Adipose tissue (tissue), 3 donors: ENCODE data around the gene CCDC169. TPM values are rescaled to one million over a fixed set of nuclear protein-coding genes. Genes with fewer than 3 reads are reported as not detected.
"Not testable (repeated sequence)": the region's sequence is repeated elsewhere in the genome, so short reads cannot be mapped to it uniquely, and the experiment has no call there.

Experiments
- H3K27ac ChIP-seq: one replicate; pipeline ENCODE4 v1.5.1; 2013; ENCODE audit warnings: low read depth, low read length
- WGBS, 3 donors: extraction: QIAGEN DNeasy Blood & Tissue Kit; methylation state at CpG; one replicate each; pipeline ENCODE4 v1.1.7; 2013; 5-methylcytosine and 5-hydroxymethylcytosine counted together
- polyA plus RNA-seq, 3 donors: library from polyadenylated mRNA; stranded (reverse); fragments of 200-250 nt; gene quantifications; one replicate each; pipeline ENCODE4 v1.2.3, GENCODE V29; 2013
- donor health status: healthy with polysubstance abuse.
- donor health status: Bipolar disorder and iron deficiency.
- donor health status: healthy.

The CCDC169 gene
- under 1 TPM; 0.21 to 0.79 (median 0.24) TPM for polyA plus RNA-seq

- 1 to 3% (median 1%) methylated on average over 53 of the region's 53 CpGs for WGBS, 3 donors
- H3K27ac ChIP-seq, result no peak within 1 kb of the TSS
These were observed at the start of gene CCDC169 for GRCh38 chr13:36297366-36298338. CCDC169 (minus strand) TSS chr13:36297814; CDS start chr13:36297719, 95 bp downstream.

DNA sequence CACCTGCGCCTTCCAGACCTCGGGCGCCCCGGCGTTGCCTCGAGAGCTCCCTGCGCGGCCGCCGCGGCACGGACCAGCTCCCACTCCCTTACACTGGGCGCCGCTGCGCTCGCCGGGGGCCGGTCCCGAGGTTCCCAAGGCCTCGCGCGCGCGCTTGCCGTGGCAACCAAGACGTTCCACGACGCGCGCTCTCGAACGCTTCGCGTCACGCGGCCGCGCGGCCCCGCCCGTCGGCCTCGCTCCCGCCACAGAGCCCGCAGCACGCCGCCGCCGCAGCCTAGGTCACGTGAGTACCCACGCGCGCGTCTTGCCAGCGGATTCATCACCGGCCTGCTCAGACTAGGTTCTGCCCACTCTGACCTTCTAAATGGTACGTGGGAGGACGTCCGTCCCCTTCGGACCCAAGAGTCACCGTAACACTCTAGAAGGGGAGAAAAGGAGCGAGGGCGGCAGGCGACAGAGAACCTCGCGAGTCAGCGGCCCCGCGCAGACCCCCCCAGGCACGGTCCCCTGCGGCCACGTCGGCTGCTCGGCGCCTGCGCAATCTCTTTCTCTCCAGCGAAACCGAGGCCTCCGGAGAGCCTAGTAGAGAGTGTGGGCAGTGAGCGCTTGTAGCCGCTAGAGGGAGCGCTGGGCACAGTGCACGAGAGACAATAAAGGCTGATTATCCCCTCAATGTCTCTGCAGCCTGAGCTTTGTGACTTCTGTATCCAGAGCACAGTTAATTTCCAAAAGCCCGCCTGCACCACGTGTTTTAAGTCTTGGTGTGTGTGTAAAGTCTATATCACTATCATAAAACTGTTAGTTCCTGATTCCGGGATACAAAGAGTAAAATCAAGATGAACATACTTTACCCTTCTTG, 48.8 kb upstream of the CCDC169 start, which contains the start of gene SPART:
SPART (minus strand) TSS at position 173 of the 862 bp plus-strand sequence. CDS start 10,564 bp downstream, outside the sequence.
- 0 to 1% (median 0%) methylated on average over 50 to 86 of the region's 86 CpGs for WGBS, 3 donors

GRCh38 chr13:36345438-36346221, 48.0 kb upstream of the CCDC169 start:
- peak overlapping the region; percentile 97 for H3K27ac ChIP-seq
- 1 to 4% (median 1%) methylated on average over 48 to 50 of the region's 50 CpGs for WGBS, 3 donors

More for the DNA sequence above, 48.8 kb upstream of the CCDC169 start, which contains the start of gene SPART:
- H3K27ac ChIP-seq, result peak within 1 kb of the TSS; percentile 97

DNA sequence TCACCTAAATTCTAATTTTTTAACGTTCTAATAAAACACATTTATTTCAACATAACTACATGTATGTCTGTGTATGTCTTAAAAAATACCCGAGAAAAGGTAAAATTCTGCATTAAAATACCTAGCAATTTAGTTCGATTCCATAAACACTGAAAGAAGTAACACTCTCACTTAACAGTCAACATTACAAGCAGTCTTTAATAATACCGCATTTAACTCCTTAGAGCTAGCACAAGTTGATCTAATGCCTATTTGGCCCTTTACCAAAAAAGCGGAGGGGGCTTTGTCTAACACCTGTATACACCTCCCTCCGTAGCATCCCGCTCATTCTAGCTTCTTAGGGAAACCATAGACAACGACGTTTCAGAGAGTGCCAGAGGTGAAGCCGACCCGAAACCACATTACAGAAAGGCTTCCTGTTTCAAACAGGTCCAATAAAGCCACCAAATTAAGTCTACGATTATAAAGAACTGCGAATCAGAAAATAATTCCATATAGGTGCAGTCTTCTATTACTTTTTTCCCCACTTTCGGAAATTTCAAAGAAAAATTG, 47.3 kb upstream of the CCDC169 start:
- 6 to 39% (median 9%) methylated on average over 14 of the region's 14 CpGs for WGBS, 3 donors
- H3K27ac ChIP-seq, result no peak overlapping the region

- H3K27ac ChIP-seq, result no peak overlapping the region
- WGBS, 3 donors, result 57 to 80% (median 64%) methylated on average over 6 of the region's 6 CpGs
These were observed 46.6 kb upstream of the CCDC169 start for GRCh38 chr13:36344173-36344572.

DNA sequence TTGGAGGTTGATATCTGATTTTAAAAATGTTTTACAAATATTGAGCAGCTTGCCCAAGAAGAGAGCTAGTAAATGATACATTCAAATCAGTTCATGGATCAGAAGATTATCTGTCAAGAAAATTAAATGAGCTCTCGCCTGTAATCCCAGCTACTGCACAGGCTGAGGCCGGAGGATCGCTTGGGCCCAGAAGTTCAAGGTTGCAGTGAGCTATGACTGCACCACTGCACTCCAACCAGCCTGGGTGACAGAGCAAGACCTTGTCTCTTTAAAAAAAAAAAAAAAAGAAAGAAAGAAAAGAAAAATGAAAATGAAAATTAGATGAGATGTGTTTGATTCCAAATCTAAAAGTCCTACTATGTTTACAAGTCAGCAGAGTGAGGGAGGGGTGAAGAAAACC, 46.2 kb upstream of the CCDC169 start:
- WGBS, 3 donors, result 74 to 93% (median 88%) methylated on average over 3 of the region's 3 CpGs
- no peak overlapping the region for H3K27ac ChIP-seq

DNA sequence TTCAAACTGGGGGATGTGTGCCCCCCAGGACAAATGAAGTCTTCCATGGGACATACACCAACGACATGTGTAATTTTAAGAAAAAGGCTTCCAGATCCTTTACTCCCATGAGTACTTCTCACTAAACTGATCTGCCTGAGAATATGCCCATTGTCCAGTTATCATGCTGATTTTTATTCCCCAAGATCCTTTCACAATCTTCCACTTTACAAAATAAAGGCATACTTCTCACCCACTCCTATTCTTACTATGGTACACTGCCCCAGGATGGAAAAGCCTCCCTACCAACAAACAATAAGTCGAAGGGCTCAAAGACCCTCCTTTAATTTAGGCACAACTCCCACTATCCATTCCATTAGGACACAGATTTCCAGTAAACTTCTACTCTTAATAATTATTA, 45.1 kb upstream of the CCDC169 start:
- 81 to 89% (median 87%) methylated on average over 2 of the region's 2 CpGs for WGBS, 3 donors
- H3K27ac ChIP-seq, result no peak overlapping the region

DNA sequence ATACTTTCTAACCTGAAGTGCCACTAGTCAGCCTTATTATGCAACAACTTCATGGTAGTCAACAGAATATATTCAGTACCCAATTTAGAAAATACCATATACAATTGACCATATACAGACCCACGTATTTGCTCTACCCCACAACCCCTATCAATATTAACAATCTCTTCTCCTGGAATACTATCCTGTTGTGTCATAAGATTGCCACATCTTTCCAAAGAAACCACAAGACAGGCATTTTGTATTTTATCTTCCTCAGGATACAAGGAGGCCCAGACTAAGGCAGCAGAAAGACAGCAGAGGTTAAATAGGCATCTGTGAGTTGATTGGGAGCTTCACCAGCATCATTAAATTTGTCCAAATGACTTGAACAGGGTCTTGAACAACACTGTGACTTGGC, 44.1 kb upstream of the CCDC169 start:
- H3K27ac ChIP-seq, result no peak overlapping the region
- 60 to 76% (median 69%) methylated on average over 1 of the region's 1 CpG for WGBS, 3 donors

- no peak overlapping the region for H3K27ac ChIP-seq
- WGBS, 3 donors, result 87 to 94% (median 93%) methylated on average over 4 of the region's 4 CpGs
These were observed 42.1 kb upstream of the CCDC169 start for GRCh38 chr13:36339600-36340155.

- 79 to 87% (median 82%) methylated on average over 3 of the region's 3 CpGs for WGBS, 3 donors
- H3K27ac ChIP-seq, result no peak overlapping the region
These were observed 40.5 kb upstream of the CCDC169 start for GRCh38 chr13:36337938-36338641.

DNA sequence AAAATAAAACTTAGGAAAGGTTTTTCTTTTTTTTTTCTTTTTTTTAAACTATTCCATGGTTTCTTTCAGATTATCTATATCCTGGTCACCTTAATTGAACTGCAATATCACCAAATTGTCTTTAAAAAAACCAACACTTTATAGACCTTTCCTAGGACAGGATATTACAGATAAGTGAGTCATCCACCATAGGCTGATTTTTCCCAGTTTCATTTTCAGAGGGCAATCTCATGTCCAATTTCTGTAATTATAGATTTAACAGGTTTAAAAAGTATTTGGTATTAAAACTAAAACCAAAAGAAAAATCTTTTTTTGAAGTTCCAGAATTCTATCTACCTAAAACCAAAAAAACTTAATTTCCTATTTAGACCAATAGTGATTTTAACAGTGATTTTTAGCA, 35.4 kb upstream of the CCDC169 start:
- no peak overlapping the region for H3K27ac ChIP-seq

- not testable (repeated sequence) for H3K27ac ChIP-seq
These were observed 34.6 kb upstream of the CCDC169 start for GRCh38 chr13:36332255-36332654.

DNA sequence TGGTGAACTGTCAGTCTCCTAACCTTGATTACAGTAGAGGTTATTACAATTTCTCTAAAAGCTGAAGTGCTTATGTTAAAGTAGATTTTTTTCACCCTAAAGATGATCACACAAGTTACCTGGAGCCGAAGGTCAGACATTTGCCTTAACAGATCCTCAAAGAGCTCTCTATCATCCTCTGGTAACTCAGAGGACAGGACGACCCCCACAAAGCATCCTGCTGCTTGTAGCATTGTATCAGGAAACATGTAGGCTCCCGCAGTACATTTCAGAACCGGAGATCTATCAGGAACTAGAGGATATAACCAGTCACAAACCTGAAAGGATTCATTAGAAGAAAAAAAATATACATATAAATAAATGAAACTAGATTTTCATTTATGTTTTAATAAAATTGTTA, 33.7 kb upstream of the CCDC169 start:
- H3K27ac ChIP-seq, result no peak overlapping the region
- whole genome bisulfite sequencing, 3 donors, result 80 to 86% (median 84%) methylated on average over 4 of the region's 4 CpGs

DNA sequence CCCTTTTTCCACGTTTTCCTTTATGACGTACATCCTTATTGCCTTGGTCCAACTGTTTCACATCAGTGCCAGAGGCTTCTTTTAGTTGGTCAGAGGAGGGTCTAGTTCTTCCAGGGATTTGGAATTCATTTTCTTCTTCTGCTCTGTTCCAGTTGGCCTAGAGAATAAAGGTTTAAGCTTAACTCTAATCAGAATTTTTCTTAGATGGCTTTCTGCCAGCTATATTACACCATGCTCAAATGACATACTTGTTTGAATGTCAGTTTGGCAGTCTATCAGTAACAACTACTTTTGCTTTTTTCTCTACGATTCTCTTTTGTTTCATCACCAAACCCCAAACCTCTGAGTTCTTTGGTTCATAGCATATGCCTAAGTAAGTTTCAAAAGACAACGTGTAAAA, 31.7 kb upstream of the CCDC169 start:
- 56 to 78% (median 60%) methylated on average over 4 of the region's 4 CpGs for WGBS, 3 donors
- no peak overlapping the region for H3K27ac ChIP-seq

DNA sequence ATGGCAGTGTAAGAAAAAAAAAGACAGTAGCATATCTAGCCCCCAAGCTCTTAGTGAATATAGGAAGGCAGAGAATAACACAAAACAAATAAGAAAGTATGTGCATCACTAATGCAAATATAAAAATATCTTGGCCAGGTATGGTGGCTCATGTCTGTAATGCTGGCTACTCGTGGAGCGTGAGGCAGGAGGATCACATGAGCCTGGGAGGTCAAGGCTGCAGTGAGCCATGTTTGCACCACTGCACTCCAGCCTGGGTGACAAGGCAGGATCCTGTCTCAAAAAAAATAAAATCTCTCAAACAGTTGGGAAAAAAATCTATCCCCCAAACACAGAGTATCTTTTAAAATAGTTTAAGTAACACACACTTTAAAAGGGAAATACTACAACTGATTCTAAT, 31.2 kb upstream of the CCDC169 start:
- WGBS, 3 donors, result 80 to 85% (median 84%) methylated on average over 2 of the region's 2 CpGs

GRCh38 chr13:36325912-36326311, 28.3 kb upstream of the CCDC169 start:
- 83 to 87% (median 85%) methylated on average over 1 of the region's 1 CpG for WGBS, 3 donors
- H3K27ac ChIP-seq, result no peak overlapping the region

More for the DNA sequence above, 31.2 kb upstream of the CCDC169 start:
- H3K27ac ChIP-seq, result no peak overlapping the region

DNA sequence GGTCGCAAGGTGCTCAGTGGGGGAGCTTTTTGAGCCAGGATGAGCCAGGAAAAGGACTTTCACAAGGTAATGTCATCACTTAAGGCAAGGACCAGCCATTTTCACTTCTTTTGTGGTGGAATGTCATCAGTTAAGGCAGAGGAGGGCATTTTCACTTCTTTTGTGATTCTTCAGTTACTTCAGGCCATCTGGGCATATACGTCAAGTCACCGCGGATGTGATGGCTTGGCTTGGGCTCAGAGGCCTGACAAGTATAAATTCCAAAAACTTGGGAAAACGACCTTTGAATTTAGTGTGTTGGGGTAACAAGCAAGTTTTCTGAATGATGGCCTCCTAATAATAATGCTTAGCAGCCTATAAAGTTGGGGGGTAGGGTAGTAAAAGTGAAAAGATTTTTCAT, 27.3 kb upstream of the CCDC169 start:
- H3K27ac ChIP-seq, result not testable (repeated sequence)
- 80 to 86% (median 85%) methylated on average over 5 of the region's 5 CpGs for WGBS, 3 donors
